Ovary (tissue), 9 donors: ENCODE measurements around the gene ERC1. TPM values are rescaled to one million over a fixed set of nuclear protein-coding genes. Genes with fewer than 3 reads are reported as not detected.

ENCODE experiments used
- DNase-seq, 5 donors: peaks; one replicate each; pipeline ENCODE4 v3.0.0-alpha.2; 2019 to 2020
- H3K27ac ChIP-seq, 2 donors: fragments of 200-600 bp; one replicate each; pipeline versions ENCODE4 v1.5.1 to v1.8.0; 2019 to 2022
- H3K27me3 ChIP-seq: fragments of 200-600 bp; one replicate; pipeline ENCODE4 v1.8.0; 2022
- H3K36me3 ChIP-seq: fragments of 200-600 bp; sonication (generic); one replicate; pipeline ENCODE4 v1.5.1; 2019
- H3K4me1 ChIP-seq: one replicate; pipeline ENCODE4 v1.8.1; 2013; ENCODE audit warnings: mild to moderate bottlenecking, moderate library complexity; ENCODE audit not compliant: insufficient read depth
- H3K4me3 ChIP-seq: fragments of 200-600 bp; sonication (generic); one replicate; pipeline ENCODE4 v1.5.1; 2017
- H3K9me3 ChIP-seq, 2 donors: fragments of 200-600 bp in 1 of 2; sonication (generic) in 1 of 2; one replicate each; pipeline versions ENCODE4 v1.5.1 to v1.8.1; 2013 to 2019; ENCODE audit warnings: mild to moderate bottlenecking in 1 of 2, moderate library complexity in 1 of 2
- EP300 ChIP-seq: sonication (generic); formaldehyde crosslinking; IDR thresholded peaks from one replicate; pipeline ENCODE4 v1.6.1; 2017; ENCODE audit warnings: antibody characterized with exemption
- POLR2A ChIP-seq: fragments of 450-650 bp; IDR thresholded peaks from one replicate; pipeline ENCODE4 v1.6.1; 2017; ENCODE audit warnings: antibody characterized with exemption, mild to moderate bottlenecking, moderate library complexity
- WGBS, 3 donors: extraction: QIAGEN DNeasy Blood & Tissue Kit in 1 of 3; methylation state at CpG; one replicate each; pipeline versions ENCODE4 v1.1.5 to v1.1.7; 2013 to 2017; 5-methylcytosine and 5-hydroxymethylcytosine counted together
- intact Hi-C, 4 donors: fragments of 100-400 bp; cut with DNase I; formaldehyde crosslinking; loops; one replicate each; pipeline versions ENCODE4 v1.11.0 to v1.15.1; 2022 to 2023
- polyA plus RNA-seq, 2 donors: library from polyadenylated mRNA; stranded (reverse); fragments of 200-250 nt in 1 of 2; fragments of 350-450 nt in 1 of 2; fragmentation: Illumina TruSeq in 1 of 2; extraction: RNeasy Lipid Tissue Mini Kit (QIAGEN cat#74804) in 1 of 2; gene quantifications; one replicate each; pipeline ENCODE4 v1.2.3, GENCODE V29; 2013 to 2014
- total RNA-seq, 7 donors: library from RNA; depleted of rRNA in 2 of 7; stranded (reverse); fragments of >200 nt in 2 of 7; fragmentation: NEBNext Ultra II Directional in 3 of 7; extraction: Animal tissue kit (Norgen Biotek cat#: 25700) in 3 of 7; gene quantifications; one replicate each; pipeline versions ENCODE4 v1.1.0 to v1.2.4, GENCODE V29; 2016 to 2023
- TF ChIP-seq, protein P1 (sequence below), 3 donors: fragments of 450-650 bp in 2 of 3; fragments of 200-600 bp in 1 of 3; IDR thresholded peaks; one replicate each; pipeline versions ENCODE4 v1.5.1 to v1.8.0; 2016 to 2022; ENCODE audit warnings: antibody characterized with exemption in 3 of 3, mild to moderate bottlenecking in 1 of 3
- donor health status: DM: no; HTN: no; CAD: no; lungs with moderate emphysema.
- donor health status: DM: no; HTN: no; CAD: no.
- donor health status: Bipolar disorder and iron deficiency.
- donor health status: DM: yes; HTN: yes; CAD: no.
- donor health status: DM: no; HTN: no; CAD: no.
- donor health status: DM: yes; HTN: yes; CAD: no.

Gene ERC1
- total and polyA plus RNA-seq, 9 donors = 10.4 to 65.2 (median 51.6) TPM

DNA sequence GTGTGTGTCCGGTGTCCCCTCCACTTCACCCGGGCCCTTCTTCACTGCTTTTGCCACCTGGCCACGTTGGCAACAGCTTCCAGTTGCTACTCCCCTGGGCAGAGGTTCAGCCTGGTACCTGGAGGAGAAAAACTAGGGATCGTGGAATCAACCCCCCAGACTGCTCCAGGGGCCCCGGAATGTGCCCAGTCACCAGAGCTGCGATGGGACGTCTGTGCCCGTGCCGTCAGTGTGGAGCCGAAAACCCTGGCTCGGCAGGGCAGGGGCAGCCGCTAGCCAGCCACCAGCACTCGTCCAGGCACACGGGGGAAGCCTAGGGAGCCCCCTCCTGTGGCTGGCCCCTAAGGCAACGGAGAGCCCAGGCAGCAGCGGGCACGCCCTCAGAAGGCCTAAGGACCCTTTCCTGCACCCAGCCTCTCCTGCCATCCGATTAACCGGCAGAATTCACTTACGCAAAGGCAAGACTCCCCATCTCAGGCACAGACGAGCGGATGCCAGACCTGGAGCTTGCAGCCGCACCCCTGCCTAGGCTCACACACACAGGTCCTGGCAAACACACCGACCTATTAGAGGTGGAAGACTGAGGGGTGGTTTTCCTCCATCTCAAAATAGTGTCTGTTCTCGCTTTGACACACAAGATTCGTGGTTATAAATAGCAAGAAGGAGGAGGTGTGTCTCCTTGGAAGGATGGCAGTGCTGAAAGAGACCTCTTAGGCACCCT is 540.8 kb downstream of the ERC1 start:
- Histone ChIP-seq H3K36me3 (no peaks in the 10 kb centered on the region), H3K27me3 (no peaks in the 10 kb centered on the region), H3K27ac (peak overlapping the region in 1 of 2 donors; percentile 68), H3K4me1 (peaks cover 2% of the 10 kb centered on the region), H3K9me3 (no peaks in the 10 kb centered on the region), H3K4me3 (no peak overlapping the region)
- TF ChIP-seq, protein P1, sequence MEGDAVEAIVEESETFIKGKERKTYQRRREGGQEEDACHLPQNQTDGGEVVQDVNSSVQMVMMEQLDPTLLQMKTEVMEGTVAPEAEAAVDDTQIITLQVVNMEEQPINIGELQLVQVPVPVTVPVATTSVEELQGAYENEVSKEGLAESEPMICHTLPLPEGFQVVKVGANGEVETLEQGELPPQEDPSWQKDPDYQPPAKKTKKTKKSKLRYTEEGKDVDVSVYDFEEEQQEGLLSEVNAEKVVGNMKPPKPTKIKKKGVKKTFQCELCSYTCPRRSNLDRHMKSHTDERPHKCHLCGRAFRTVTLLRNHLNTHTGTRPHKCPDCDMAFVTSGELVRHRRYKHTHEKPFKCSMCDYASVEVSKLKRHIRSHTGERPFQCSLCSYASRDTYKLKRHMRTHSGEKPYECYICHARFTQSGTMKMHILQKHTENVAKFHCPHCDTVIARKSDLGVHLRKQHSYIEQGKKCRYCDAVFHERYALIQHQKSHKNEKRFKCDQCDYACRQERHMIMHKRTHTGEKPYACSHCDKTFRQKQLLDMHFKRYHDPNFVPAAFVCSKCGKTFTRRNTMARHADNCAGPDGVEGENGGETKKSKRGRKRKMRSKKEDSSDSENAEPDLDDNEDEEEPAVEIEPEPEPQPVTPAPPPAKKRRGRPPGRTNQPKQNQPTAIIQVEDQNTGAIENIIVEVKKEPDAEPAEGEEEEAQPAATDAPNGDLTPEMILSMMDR (IDR thresholded peaks at IDR 0.05) = no peak
- TF ChIP-seq POLR2A (no peak), EP300 (no peak)
- DNase-seq = no peak
- WGBS, 3 donors = 71 to 80% (median 76%) methylated on average over 26 of the region's 26 CpGs
- intact Hi-C loops = loop anchor here in 2 of 4 donors (5.0 kb wide), 1 partner anchor 45 kb away; no protein-coding TSS in a partner anchor

DNA sequence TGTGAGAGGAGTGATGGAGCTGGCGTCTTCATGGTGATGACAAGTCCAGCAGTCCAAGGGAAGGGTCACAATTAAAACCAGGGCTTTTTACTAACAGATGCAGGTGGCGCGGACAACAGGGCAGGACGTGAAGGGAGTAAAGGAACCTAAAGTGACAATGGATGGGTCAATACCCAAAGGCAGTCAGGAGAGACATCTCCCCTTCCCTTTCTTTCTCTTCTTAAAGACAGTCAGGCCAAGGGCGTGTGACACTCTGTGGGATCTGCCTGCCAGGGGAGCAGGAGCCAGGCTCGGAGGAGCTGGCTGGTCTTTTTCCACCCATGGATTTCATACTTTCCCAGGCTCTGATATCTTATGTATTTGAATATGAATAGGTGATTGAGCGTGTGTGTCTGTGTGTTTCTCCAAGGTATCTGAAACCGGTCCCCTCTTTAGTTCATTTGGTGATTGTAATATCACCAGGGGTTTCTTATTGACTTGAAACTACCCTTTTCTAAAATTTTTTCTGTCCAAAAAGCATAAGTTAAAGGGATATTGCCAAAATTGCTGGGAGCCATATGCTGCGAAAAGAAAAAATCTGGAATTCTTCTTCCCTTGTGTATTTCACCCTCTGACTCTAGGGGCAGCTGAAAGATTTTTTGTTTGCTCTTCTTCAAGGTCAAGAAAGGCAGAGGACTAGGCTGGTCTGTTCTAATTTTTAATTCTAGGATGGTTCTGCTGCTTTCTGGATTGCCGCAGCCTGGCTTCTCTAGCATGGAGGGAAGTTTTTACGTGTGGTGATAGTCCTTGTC is 541.5 kb downstream of the ERC1 start:
- Histone ChIP-seq H3K9me3 (no peaks in the 10 kb centered on the region), H3K36me3 (no peaks in the 10 kb centered on the region), H3K27ac (peak overlapping the region in 1 of 2 donors; percentile 46), H3K4me1 (peaks cover 2% of the 10 kb centered on the region), H3K27me3 (no peaks in the 10 kb centered on the region), H3K4me3 (no peak overlapping the region)
- no peak for TF ChIP-seq POLR2A
- no peak for TF ChIP-seq EP300
- TF ChIP-seq, protein P1 (IDR thresholded peaks at IDR 0.05) = no peak
- no peak for DNase-seq
- intact Hi-C loops = loop anchor here in 2 of 4 donors (5.0 kb wide), 1 partner anchor 45 kb away; no protein-coding TSS in a partner anchor
- WGBS, 3 donors = 60 to 81% (median 78%) methylated on average over 11 of the region's 11 CpGs

DNA sequence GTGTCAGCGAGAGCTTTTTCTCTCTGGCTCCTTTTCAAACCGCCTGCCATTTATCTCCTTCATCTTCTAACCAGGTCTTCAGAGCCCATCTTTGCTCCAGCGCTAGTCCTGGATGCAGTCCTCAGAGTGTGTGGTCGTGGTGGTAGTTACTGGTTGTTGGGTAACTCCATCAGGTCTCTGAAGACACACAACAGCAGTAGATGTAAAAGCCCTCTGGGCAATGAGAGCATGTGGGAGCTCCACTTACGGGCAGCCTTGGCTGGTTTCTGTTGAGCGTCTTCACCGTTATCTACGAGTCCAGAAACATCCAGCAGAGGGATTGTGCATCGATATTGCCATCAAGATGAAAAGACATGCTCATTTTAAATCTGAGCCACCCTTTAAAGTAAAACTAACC is 542.2 kb downstream of the ERC1 start:
- H3K27me3 ChIP-seq = no peaks in the 10 kb centered on the region
- peak overlapping the region in 1 of 2 donors; percentile 46 for H3K27ac ChIP-seq
- H3K4me1 ChIP-seq = peaks cover 2% of the 10 kb centered on the region
- TF ChIP-seq, protein P1 (IDR thresholded peaks at IDR 0.05) = no peak
- TF ChIP-seq POLR2A = no peak
- no peak for TF ChIP-seq EP300
- intact Hi-C loops = loop anchor here in 2 of 4 donors (5.0 kb wide), 1 partner anchor 44 kb away; no protein-coding TSS in a partner anchor
- WGBS, 3 donors = 55 to 72% (median 56%) methylated on average over 9 of the region's 9 CpGs
- H3K9me3 ChIP-seq = no peaks in the 10 kb centered on the region
- DNase-seq = no peak
- H3K36me3 ChIP-seq = no peaks in the 10 kb centered on the region
- no peak overlapping the region for H3K4me3 ChIP-seq

DNA sequence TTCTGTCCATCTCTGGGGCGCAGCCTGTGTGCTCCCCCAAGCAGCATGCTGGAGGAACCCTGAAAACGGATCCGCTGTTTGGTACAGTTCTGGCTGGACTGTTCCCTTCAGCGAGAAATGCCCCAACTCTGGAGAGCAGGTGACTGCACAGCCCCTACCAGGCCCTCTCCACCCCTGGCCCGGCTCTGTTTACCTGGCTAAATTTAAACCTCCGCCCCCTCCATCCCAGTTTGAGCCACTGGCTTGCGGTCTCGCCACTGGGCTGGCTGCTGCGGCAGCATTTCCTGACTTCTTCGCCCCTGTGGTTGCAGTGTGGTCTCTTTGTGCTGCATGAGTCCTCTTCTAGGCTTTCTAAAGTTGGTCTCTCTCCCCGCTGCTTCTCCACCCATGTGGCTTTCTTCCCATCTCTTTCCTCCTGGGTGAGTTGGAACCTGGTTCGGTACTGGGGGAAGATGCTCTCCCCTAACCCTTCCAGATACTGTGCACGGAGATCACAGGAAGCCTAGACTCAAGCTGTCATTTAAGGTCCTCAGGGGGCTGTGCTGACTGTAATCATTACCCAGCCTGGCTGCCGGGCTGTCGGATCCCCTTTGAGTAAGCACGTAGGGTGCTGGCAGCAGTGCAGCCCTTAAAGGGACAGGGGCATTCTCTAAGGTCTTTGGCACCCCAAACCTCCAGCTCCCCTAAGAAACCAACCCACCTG is 542.7 kb downstream of the ERC1 start:
- no peaks in the 10 kb centered on the region for H3K27me3 ChIP-seq
- intact Hi-C loops = loop anchor here in 2 of 4 donors (5.0 kb wide), 1 partner anchor 44 kb away; no protein-coding TSS in a partner anchor
- H3K36me3 ChIP-seq = no peaks in the 10 kb centered on the region
- peaks cover 2% of the 10 kb centered on the region for H3K4me1 ChIP-seq
- no peak overlapping the region for H3K4me3 ChIP-seq
- WGBS, 3 donors = 67 to 77% (median 68%) methylated on average over 16 of the region's 16 CpGs
- no peak for DNase-seq
- H3K27ac ChIP-seq = peak overlapping the region in 1 of 2 donors; percentile 46
- TF ChIP-seq, protein P1 (IDR thresholded peaks at IDR 0.05) = no peak
- no peak for TF ChIP-seq POLR2A
- TF ChIP-seq EP300 = no peak
- no peaks in the 10 kb centered on the region for H3K9me3 ChIP-seq
